CD4-positive, alpha-beta T cell treated with Interleukin-17A for 4 hours (primary cell): ENCODE data around the gene RPA1.
"Not testable (repeated sequence)": the region's sequence is repeated elsewhere in the genome, so short reads cannot be mapped to it uniquely, and the experiment has no call there.

Experiments
- DNase-seq: peaks from one replicate; pipeline ENCODE4 v3.0.0-alpha.2; 2020; ENCODE audit warnings: mixed read lengths

RPA1 gene

GRCh38 chr17:1829592-1830257 lies at the start of gene RPA1, which contains the start of gene SMYD4:
Gene RPA1, plus strand, starts transcription at chr17:1830005. Its CDS starts 89 bp downstream, at chr17:1830094.
Gene SMYD4, minus strand, starts transcription at chr17:1829902. Its CDS starts 1,908 bp downstream, at chr17:1827994.
- peak; percentile 90 for DNase-seq

- DNase-seq, result no peak
Measured at GRCh38 chr17:1782171-1782567, 47.6 kb upstream of the RPA1 start.

- DNase-seq, result no peak
Measured at GRCh38 chr17:1783271-1783670, 46.5 kb upstream of the RPA1 start.

GRCh38 chr17:1783834-1784611 lies 45.8 kb upstream of the RPA1 start:
- no peak for DNase-seq

GRCh38 chr17:1785930-1786329 lies 43.9 kb upstream of the RPA1 start:
- no peak for DNase-seq

GRCh38 chr17:1786708-1787107 lies 43.1 kb upstream of the RPA1 start:
- DNase-seq, result no peak

GRCh38 chr17:1787301-1787902 lies 42.4 kb upstream of the RPA1 start:
- DNase-seq, result no peak

GRCh38 chr17:1789936-1790335 lies 39.9 kb upstream of the RPA1 start:
- DNase-seq, result no peak

- no peak for DNase-seq
Measured at GRCh38 chr17:1792495-1793446, 37.0 kb upstream of the RPA1 start.

GRCh38 chr17:1793447-1793806 lies 36.4 kb upstream of the RPA1 start:
- DNase-seq, result no peak

- no peak for DNase-seq
Measured at GRCh38 chr17:1796800-1797199, 33.0 kb upstream of the RPA1 start.

GRCh38 chr17:1797323-1797722 lies 32.5 kb upstream of the RPA1 start:
- DNase-seq, result no peak

GRCh38 chr17:1797846-1798245 lies 32.0 kb upstream of the RPA1 start:
- not testable (repeated sequence) for DNase-seq

GRCh38 chr17:1800240-1800639 lies 29.6 kb upstream of the RPA1 start:
- no peak for DNase-seq

GRCh38 chr17:1800712-1801111 lies 29.1 kb upstream of the RPA1 start:
- DNase-seq, result no peak

GRCh38 chr17:1802429-1802828 lies 27.4 kb upstream of the RPA1 start:
- DNase-seq, result no peak

GRCh38 chr17:1803280-1803679 lies 26.5 kb upstream of the RPA1 start:
- no peak for DNase-seq

GRCh38 chr17:1807890-1808289 lies 21.9 kb upstream of the RPA1 start:
- DNase-seq, result no peak

GRCh38 chr17:1808644-1809043 lies 21.2 kb upstream of the RPA1 start:
- DNase-seq, result no peak

GRCh38 chr17:1809815-1810214 lies 20.0 kb upstream of the RPA1 start:
- not testable (repeated sequence) for DNase-seq

GRCh38 chr17:1810450-1811103 lies 19.2 kb upstream of the RPA1 start:
- no peak for DNase-seq

GRCh38 chr17:1813088-1813487 lies 16.7 kb upstream of the RPA1 start:
- DNase-seq, result no peak
